ENCODE measurements around the gene IL19. TPM values are rescaled to one million over a fixed set of nuclear protein-coding genes. Genes with fewer than 3 reads are reported as not detected.

The IL19 gene
- total RNA-seq, 1 experiment from 2014 or later, result not detected

DNA sequence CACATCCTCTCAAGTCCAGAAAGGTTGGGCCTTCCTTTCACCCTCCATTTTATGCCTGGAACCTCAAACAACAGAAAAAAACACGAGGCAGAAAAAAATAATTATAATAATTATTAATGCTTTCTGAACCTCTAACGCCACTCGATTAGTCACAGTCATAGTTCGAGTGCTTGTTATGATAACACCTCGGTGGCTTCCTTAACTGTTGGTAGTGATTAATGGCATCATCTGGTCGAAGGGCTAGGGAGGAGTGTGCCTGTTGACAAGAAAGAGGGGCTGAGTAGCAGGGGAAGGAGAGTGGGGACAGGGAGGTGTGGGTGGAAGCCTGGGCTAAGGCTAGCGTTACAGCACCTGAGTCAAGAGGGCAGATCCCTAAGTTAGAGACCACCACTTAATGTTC is 23.0 kb downstream of the IL19 start:
- Mint-ChIP-seq H3K27ac (no peak overlapping the region), H3K4me3 (no peak overlapping the region), H3K27me3 (ENCODE audit: low read depth) (no peaks in the 10 kb centered on the region), H3K36me3 (no peaks in the 10 kb centered on the region), H3K4me1 (no peaks in the 10 kb centered on the region), H3K9me3 (no peaks in the 10 kb centered on the region)
- DNase-seq (ENCODE audit: low spot score) (no peak), ATAC-seq (no peak)
- POLR2A ChIA-PET, result no interaction called here
- TF ChIP-seq ZNF138 (CRISPR knock-in tag; conservative IDR thresholded peaks at IDR 0.05) (no peak), ZNF423 (CRISPR knock-in tag; IDR thresholded peaks at IDR 0.05) (no peak), ZNF263 (CRISPR knock-in tag; IDR thresholded peaks at IDR 0.05; ENCODE audit: low read depth) (no peak), ATF6 (CRISPR knock-in tag; IDR thresholded peaks at IDR 0.05) (no peak), PRDM15 (CRISPR knock-in tag; IDR thresholded peaks at IDR 0.05) (no peak), USF1 (CRISPR knock-in tag; IDR thresholded peaks at IDR 0.05) (no peak), ARID4B (CRISPR knock-in tag; IDR thresholded peaks at IDR 0.05; ENCODE audit: borderline replicate concordance) (no peak), ELF4 (CRISPR knock-in tag; IDR thresholded peaks at IDR 0.05; ENCODE audit: low read depth) (no peak), ZNF396 (CRISPR knock-in tag; IDR thresholded peaks at IDR 0.05; ENCODE audit: borderline replicate concordance) (no peak), HMGXB4 (CRISPR knock-in tag; IDR thresholded peaks at IDR 0.05) (no peak), NR3C1 (CRISPR knock-in tag; conservative IDR thresholded peaks at IDR 0.05; ENCODE audit: low read depth) (no peak), MYBL2 (CRISPR knock-in tag; IDR thresholded peaks at IDR 0.05) (no peak), HMGA2 (CRISPR knock-in tag; IDR thresholded peaks at IDR 0.05) (no peak), CTCF (IDR thresholded peaks at IDR 0.05) (no peak), IRF2 (CRISPR knock-in tag; IDR thresholded peaks at IDR 0.05; ENCODE audit: borderline replicate concordance, low read depth) (no peak)
- TF ChIP-seq, protein P1, sequence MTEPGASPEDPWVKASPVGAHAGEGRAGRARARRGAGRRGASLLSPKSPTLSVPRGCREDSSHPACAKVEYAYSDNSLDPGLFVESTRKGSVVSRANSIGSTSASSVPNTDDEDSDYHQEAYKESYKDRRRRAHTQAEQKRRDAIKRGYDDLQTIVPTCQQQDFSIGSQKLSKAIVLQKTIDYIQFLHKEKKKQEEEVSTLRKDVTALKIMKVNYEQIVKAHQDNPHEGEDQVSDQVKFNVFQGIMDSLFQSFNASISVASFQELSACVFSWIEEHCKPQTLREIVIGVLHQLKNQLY (CRISPR knock-in tag; IDR thresholded peaks at IDR 0.05), result no peak
- TF ChIP-seq, protein P2, sequence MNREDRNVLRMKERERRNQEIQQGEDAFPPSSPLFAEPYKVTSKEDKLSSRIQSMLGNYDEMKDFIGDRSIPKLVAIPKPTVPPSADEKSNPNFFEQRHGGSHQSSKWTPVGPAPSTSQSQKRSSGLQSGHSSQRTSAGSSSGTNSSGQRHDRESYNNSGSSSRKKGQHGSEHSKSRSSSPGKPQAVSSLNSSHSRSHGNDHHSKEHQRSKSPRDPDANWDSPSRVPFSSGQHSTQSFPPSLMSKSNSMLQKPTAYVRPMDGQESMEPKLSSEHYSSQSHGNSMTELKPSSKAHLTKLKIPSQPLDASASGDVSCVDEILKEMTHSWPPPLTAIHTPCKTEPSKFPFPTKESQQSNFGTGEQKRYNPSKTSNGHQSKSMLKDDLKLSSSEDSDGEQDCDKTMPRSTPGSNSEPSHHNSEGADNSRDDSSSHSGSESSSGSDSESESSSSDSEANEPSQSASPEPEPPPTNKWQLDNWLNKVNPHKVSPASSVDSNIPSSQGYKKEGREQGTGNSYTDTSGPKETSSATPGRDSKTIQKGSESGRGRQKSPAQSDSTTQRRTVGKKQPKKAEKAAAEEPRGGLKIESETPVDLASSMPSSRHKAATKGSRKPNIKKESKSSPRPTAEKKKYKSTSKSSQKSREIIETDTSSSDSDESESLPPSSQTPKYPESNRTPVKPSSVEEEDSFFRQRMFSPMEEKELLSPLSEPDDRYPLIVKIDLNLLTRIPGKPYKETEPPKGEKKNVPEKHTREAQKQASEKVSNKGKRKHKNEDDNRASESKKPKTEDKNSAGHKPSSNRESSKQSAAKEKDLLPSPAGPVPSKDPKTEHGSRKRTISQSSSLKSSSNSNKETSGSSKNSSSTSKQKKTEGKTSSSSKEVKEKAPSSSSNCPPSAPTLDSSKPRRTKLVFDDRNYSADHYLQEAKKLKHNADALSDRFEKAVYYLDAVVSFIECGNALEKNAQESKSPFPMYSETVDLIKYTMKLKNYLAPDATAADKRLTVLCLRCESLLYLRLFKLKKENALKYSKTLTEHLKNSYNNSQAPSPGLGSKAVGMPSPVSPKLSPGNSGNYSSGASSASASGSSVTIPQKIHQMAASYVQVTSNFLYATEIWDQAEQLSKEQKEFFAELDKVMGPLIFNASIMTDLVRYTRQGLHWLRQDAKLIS (CRISPR knock-in tag; IDR thresholded peaks at IDR 0.05; ENCODE audit: borderline replicate concordance), result no peak
- TF ChIP-seq, protein P3, sequence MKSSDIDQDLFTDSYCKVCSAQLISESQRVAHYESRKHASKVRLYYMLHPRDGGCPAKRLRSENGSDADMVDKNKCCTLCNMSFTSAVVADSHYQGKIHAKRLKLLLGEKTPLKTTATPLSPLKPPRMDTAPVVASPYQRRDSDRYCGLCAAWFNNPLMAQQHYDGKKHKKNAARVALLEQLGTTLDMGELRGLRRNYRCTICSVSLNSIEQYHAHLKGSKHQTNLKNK (CRISPR knock-in tag; IDR thresholded peaks at IDR 0.05), result no peak
- CTCF ChIA-PET, result interaction anchor here (1.1 to 1.3 kb wide), 2 partner anchors 54 to 159 kb away, joined by 3 to 4 read pairs; partner anchors contain the start of gene DYRK3

Data from WTC11 (cell line).